ENCODE data around the gene SVIL. TPM values are rescaled to one million over a fixed set of nuclear protein-coding genes. Genes with fewer than 3 reads are reported as not detected.
"Not testable (repeated sequence)": the region's sequence is repeated elsewhere in the genome, so short reads cannot be mapped to it uniquely, and the experiment has no call there.

Gene SVIL
- total RNA-seq, 1 donor from 2014 or later: 58.5 TPM

DNA sequence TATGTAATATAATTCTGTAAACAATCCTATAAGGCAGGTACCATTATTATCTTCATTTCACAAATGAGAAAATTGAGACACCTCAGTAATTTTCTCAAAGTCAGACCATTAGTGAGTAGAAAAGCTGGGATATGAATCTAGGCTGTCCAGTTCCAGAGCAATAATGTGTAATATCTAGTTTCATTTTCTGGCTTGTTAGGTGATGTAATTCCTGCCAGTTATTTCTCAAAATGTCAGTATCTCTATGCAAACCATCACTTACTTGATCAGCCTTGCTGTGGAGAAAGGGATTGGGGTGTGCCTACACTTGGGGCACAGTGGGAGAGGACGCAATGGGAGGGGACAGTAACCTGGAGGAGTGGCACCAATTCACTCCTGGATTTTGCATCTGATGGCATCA lies 188.4 kb downstream of the SVIL start:
- TF ChIP-seq CTCF (conservative IDR thresholded peaks at IDR 0.05; ENCODE audit: low read depth, low read length): no peak

GRCh38 chr10:29443745-29444523 lies 190.8 kb downstream of the SVIL start:
- H3K4me3 ChIP-seq (ENCODE audit: low read depth, low read length): no peak overlapping the region
- DNase-seq (ENCODE audit: low read depth): no peak
- no peak for TF ChIP-seq CTCF (conservative IDR thresholded peaks at IDR 0.05; ENCODE audit: low read depth, low read length)

More for the DNA sequence above, 188.4 kb downstream of the SVIL start:
- H3K4me3 ChIP-seq (ENCODE audit: low read depth, low read length): no peak overlapping the region
- no peak for DNase-seq (ENCODE audit: low read depth)

GRCh38 chr10:29440981-29441380 lies 193.8 kb downstream of the SVIL start:
- TF ChIP-seq CTCF (conservative IDR thresholded peaks at IDR 0.05; ENCODE audit: low read depth, low read length): no peak
- DNase-seq (ENCODE audit: low read depth): no peak
- no peak overlapping the region for H3K4me3 ChIP-seq (ENCODE audit: low read depth, low read length)

- H3K4me3 ChIP-seq (ENCODE audit: low read depth, low read length); DNase-seq (ENCODE audit: low read depth): not testable (repeated sequence)
Observed at GRCh38 chr10:29439005-29439404, 195.8 kb downstream of the SVIL start.

GRCh38 chr10:29438271-29438670 lies 196.5 kb downstream of the SVIL start:
- H3K4me3 ChIP-seq (ENCODE audit: low read depth, low read length): no peak overlapping the region
- TF ChIP-seq CTCF (conservative IDR thresholded peaks at IDR 0.05; ENCODE audit: low read depth, low read length): no peak
- no peak for DNase-seq (ENCODE audit: low read depth)

DNA sequence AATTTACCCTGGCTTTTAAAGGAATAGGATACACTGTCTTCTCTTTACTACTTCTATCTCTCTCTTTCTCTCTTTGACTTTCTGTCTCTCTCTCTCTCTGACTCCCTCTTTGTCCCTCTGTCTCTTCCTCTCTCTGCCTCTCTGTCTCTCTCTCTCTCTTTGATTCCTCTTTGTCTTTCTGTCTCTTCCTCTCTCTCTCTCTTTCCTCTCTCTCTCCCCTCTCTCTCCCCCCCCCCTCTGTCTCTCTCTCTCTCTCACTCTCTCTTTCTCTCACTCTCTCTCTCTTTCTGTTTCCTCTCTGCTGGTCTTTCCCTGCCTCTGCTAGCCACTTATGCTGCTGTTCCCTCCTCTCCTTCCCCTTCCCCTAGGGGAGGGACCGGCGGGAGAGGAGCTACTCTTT lies 196.9 kb downstream of the SVIL start:
- DNase-seq (ENCODE audit: low read depth): no peak
- no peak overlapping the region for H3K4me3 ChIP-seq (ENCODE audit: low read depth, low read length)
- TF ChIP-seq CTCF (conservative IDR thresholded peaks at IDR 0.05; ENCODE audit: low read depth, low read length): no peak

- no peak overlapping the region for H3K4me3 ChIP-seq (ENCODE audit: low read depth, low read length)
- DNase-seq (ENCODE audit: low read depth): no peak
- TF ChIP-seq CTCF (conservative IDR thresholded peaks at IDR 0.05; ENCODE audit: low read depth, low read length): no peak
Observed at GRCh38 chr10:29435809-29436501, 198.8 kb downstream of the SVIL start.

Data from epithelial cell of proximal tubule (primary cell).